AG09309 (cell line): ENCODE data around the gene TBRG1.

Source experiments
- DNase-seq: peaks from one replicate; pipeline ENCODE4 v3.0.0-alpha.2; 2010; ENCODE audit warnings: low read depth
- H3K4me3 ChIP-seq: 2 replicates; pipeline ENCODE4 v1.5.1; 2011; ENCODE audit warnings: mild to moderate bottlenecking, low read depth, low read length, moderate library complexity; ENCODE audit not compliant: control insufficient read depth
- TF ChIP-seq, protein P1 (sequence below): IDR thresholded peaks from 2 replicates; pipeline ENCODE4 v1.5.1; 2011; ENCODE audit warnings: mild to moderate bottlenecking, low read depth, low read length, inconsistent platforms; ENCODE audit not compliant: insufficient read depth, control insufficient read depth; ENCODE audit errors: missing control alignments

The TBRG1 gene

DNA sequence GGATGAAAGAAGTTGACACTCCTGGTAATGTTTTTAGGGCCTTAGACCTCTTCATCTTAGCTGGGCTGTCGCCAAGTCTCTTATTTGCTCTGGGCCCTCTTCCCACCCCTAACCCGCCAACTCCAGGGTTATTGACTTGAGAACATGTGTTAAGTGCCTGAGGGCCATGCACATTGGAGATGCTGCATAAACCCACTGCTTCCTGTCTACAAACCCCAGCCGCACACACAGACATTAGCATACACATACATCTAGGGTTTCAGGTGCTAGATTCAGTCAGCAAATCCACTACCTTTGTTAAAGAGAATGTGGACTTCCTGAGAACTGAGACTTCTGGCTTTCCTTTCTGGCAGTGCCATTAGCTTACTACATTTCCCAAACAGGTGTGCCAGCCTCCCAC lies 10.6 kb upstream of the TBRG1 start:
- no peak for DNase-seq
- H3K4me3 ChIP-seq: no peak overlapping the region
- TF ChIP-seq, protein P1, sequence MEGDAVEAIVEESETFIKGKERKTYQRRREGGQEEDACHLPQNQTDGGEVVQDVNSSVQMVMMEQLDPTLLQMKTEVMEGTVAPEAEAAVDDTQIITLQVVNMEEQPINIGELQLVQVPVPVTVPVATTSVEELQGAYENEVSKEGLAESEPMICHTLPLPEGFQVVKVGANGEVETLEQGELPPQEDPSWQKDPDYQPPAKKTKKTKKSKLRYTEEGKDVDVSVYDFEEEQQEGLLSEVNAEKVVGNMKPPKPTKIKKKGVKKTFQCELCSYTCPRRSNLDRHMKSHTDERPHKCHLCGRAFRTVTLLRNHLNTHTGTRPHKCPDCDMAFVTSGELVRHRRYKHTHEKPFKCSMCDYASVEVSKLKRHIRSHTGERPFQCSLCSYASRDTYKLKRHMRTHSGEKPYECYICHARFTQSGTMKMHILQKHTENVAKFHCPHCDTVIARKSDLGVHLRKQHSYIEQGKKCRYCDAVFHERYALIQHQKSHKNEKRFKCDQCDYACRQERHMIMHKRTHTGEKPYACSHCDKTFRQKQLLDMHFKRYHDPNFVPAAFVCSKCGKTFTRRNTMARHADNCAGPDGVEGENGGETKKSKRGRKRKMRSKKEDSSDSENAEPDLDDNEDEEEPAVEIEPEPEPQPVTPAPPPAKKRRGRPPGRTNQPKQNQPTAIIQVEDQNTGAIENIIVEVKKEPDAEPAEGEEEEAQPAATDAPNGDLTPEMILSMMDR: no peak

DNA sequence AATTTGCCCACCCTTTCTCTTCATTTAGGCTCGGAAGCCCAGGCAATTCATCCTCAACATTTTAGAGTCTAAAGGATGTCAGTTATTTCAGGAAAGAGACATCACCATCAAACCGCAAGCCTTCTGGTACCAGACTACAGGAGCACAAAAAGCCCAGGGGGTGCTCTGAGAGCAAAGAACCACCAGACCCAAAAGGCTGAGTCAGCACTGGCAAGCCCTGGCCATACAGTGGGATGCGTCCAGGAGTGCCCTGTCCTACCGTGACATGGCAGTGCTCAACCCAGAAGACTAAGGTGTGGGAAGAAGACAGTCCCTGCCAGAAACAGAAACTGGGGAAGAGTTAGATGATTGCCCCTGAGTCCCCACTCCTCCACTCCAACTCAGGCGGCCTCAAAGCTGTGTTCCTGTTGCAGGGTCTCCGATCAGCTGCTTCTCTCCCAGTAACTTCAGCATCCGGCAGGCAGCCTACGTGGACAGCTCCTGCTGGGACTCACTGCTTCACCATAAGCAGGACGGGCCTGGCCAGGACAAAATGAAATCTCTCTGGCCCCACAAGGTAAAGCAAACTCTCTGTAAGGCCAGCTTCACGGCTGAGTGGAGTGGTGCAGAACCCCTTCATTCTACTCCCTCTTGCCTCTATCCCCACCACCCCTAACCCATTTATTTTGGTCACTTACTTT lies 10.0 kb upstream of the TBRG1 start:
- DNase-seq: no peak
- H3K4me3 ChIP-seq: no peak overlapping the region
- TF ChIP-seq, protein P1: no peak

DNA sequence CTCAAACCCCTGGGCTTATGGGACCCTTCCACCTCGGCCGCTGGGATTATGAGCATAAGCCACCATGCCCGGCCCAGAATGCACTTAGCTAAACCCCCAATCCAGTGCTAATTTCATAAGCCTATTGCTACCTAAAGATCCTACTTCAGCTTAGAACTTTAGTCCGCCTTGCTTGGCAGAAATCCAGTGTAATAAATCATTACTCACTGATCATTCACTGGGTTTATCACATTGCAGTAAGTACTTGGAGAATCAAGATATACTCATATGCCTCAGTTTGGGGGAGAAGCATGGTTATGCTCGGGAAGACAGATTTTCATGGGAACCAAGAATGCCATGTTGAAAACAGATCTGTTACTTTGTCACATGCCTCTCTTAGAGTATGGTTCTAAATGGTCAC lies 3.8 kb upstream of the TBRG1 start:
- DNase-seq: no peak
- H3K4me3 ChIP-seq: no peak overlapping the region
- TF ChIP-seq, protein P1: no peak

DNA sequence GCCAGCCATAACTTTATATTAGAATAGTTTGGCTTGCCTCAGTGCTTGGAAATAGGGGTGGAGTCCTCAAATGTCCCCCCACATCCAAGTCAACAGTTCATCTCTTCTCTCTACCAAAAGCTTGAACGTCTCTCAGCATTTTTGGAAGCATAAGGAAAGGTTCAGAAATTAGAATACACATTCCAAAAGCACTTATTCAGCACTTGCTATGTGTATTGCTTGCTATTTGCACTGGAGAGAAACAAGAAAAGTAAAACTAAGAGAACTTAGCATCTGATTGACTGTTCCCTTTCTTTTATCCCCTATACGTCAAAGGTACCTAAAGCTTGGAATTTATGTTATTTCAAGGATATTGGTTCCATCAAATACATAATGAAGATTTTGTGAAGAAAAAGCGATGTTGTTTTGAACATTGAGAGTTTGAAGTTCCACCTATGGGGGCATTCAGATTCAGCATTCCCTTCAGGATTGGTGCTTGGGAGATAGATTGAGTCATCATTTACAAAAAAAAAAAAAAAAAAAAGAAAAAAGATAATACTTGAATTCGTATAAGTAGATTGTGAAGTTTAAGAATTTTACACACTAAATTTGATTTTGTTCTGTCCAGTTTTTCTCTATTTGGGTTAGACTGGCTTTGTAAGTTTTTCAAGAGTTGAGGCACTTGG lies 1.3 kb downstream of the TBRG1 start:
- TF ChIP-seq, protein P1: no peak

DNA sequence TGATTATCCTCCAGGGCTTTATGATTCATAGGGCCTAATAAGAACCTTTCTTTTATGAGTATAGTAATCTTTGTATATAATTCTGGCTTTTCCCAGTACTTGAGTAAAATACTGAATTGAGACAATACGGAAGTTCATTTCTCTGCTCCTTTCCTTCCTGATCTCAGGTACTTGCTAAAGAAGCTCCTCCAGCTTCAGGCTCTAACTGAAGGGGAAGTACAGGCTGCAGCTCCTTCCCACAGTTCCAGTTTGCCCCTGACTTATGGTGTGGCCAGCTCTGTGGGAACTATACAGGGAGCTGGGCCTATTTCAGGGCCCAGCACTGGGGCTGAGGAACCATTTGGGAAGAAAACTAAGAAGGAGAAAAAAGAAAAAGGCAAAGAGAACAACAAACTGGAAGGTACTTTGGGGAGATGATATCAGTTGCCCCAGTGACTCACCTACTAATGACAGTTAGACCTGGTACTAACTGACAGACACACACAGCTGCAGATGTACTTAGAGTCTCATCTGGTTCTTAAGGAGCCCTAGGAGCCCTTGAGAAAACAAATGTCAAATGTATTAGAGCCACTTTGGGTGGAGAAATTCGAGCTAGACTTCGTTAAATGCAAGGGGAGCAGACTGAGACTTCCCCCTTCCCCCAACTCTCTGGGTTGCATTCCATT lies 3.0 kb downstream of the TBRG1 start:
- H3K4me3 ChIP-seq: no peak overlapping the region
- TF ChIP-seq, protein P1: no peak
- DNase-seq: no peak

More for the DNA sequence above, 1.3 kb downstream of the TBRG1 start:
- no peak for DNase-seq
- peak overlapping the region; percentile 97 for H3K4me3 ChIP-seq

DNA sequence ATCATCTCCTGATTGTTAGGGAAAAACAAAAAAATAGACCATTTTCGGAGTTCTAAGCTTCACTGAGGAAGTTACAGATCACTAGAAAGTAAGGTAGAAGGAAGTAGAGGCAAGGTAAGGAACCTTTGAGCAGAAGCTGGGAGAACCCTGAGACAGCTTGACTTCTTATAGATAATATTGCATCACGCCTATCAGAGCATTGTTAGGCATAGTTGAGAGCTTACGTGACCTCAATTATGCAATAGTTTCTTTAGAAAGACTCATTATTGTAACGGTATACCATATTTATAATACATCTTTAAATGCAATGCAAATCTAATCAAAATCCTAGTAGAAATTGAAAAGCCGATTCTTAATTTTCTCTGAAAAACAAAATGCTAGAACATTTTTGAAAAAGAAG lies 4.9 kb downstream of the TBRG1 start:
- H3K4me3 ChIP-seq: no peak overlapping the region
- DNase-seq: no peak
- TF ChIP-seq, protein P1: no peak
